Measurements from ENCODE around the gene RAB12. TPM values are rescaled to one million over a fixed set of nuclear protein-coding genes. Genes with fewer than 3 reads are reported as not detected.

RAB12 gene
- total RNA-seq, 4 donors from 2014 or later: 21.4 to 37.1 (median 28.4) TPM

DNA sequence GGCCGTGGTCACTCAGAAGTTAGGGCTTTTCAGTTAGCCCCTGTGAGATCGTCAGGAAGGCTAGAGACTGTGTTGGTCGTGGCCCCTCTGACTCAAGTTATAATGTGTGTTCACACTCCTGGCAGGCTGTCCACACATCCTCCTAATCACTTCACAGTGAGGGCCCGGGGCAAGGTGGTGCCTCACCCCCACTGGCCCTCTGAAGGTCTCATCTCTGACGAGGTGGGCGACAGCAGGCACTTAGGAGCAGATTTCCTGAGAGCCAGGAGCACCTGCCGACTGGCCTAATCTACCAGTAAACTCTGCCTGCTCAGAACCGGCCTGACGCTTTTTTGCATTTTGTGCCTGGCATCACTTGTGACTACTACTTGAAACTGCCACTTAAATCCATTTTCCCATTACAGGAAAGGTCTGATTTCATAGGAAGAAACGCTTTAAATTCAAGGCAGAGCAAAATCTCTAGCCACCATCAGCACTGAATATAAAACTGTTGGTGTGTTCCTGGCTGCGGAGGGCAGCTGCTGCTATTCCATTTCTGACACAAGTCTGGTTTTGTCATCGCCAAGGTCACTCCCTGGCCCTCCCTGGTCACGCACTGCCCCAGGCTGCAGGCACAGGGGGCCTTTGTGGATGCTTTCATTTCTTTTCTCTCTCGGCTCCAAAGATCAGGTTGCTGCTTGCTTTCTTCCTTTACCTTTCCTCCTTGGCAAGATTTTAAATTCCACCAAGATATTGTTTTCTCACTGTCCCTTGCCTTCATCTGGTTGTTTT, 48.0 kb downstream of the RAB12 start:
- Histone ChIP-seq H3K4me1 (no peaks in the 10 kb centered on the region), H3K36me3 (no peaks in the 10 kb centered on the region), H3K27me3 (no peaks in the 10 kb centered on the region), H3K9me3 (no peaks in the 10 kb centered on the region), H3K27ac (no peak overlapping the region), H3K4me3 (no peak overlapping the region)
- DNase-seq: no peak
- TF ChIP-seq POLR2A (IDR thresholded peaks at IDR 0.05) (no peak), CTCF (IDR thresholded peaks at IDR 0.05) (no peak)

DNA sequence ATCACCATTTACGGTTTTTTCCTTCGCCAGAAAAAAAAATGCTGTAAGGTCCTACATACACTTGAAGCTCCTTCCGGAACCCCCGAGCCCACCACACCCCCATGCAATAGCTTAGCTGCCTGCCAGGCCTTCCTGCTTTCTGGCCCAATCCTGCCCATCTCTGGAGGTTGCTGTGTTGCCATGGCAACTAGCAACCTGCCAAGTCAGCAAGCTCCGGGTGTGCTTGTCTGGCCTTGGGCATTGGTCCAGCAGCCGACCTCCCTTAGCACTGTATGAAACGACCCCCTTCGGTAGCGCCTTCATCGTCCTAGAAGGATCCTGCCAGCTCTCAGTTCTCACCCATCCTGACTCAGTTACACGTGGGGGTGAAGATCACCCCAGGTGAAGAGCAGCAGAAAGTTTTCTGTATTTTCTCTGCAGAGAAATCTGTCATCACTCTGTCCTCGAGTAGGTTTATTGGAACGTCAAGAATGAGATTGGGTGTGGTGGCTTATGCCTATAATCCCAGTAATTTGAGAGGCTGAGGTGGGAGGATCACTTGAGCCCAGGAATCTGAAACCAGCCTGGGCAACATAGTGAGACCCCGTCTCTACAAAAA, 48.7 kb downstream of the RAB12 start:
- no peaks in the 10 kb centered on the region for H3K9me3 ChIP-seq
- DNase-seq: no peak
- H3K27ac ChIP-seq: no peak overlapping the region
- H3K36me3 ChIP-seq: no peaks in the 10 kb centered on the region
- no peaks in the 10 kb centered on the region for H3K27me3 ChIP-seq
- TF ChIP-seq POLR2A (IDR thresholded peaks at IDR 0.05) (no peak), CTCF (IDR thresholded peaks at IDR 0.05) (no peak)
- H3K4me3 ChIP-seq: no peak overlapping the region
- no peaks in the 10 kb centered on the region for H3K4me1 ChIP-seq

GRCh38 chr18:8658858-8659485, 49.7 kb downstream of the RAB12 start:
- H3K4me1 ChIP-seq: no peaks in the 10 kb centered on the region
- no peaks in the 10 kb centered on the region for H3K27me3 ChIP-seq
- H3K27ac ChIP-seq: no peak overlapping the region
- DNase-seq: no peak
- H3K36me3 ChIP-seq: no peaks in the 10 kb centered on the region
- TF ChIP-seq POLR2A (IDR thresholded peaks at IDR 0.05) (no peak), CTCF (IDR thresholded peaks at IDR 0.05) (no peak)
- no peak overlapping the region for H3K4me3 ChIP-seq
- no peaks in the 10 kb centered on the region for H3K9me3 ChIP-seq

GRCh38 chr18:8659609-8660242, 50.5 kb downstream of the RAB12 start:
- no peaks in the 10 kb centered on the region for H3K27me3 ChIP-seq
- no peak overlapping the region for H3K4me3 ChIP-seq
- H3K36me3 ChIP-seq: no peaks in the 10 kb centered on the region
- no peak for DNase-seq
- no peak overlapping the region for H3K27ac ChIP-seq
- no peak for TF ChIP-seq POLR2A (IDR thresholded peaks at IDR 0.05)
- TF ChIP-seq CTCF (IDR thresholded peaks at IDR 0.05): no peak
- H3K4me1 ChIP-seq: no peaks in the 10 kb centered on the region
- H3K9me3 ChIP-seq: no peaks in the 10 kb centered on the region

DNA sequence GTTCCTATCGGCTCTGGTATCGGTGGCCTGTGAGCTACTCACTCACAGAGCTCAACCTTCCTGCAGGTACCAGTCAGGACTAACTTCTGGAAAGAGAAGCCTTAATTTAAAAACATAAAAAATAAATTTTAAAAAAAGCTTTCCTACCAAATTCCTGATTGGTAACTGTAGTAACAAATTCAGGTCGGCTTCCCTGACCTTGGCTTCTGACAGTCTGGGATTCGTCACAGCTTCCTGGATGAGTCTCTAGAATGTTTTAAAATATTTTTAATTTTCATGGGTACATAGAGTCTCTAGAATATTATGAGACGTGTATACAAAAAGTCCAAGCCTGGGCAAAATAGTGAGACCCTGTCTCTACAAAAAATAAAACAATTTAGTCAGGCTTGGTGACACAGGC, 51.1 kb downstream of the RAB12 start:
- TF ChIP-seq POLR2A (IDR thresholded peaks at IDR 0.05): no peak
- no peak for TF ChIP-seq CTCF (IDR thresholded peaks at IDR 0.05)
- H3K36me3 ChIP-seq: no peaks in the 10 kb centered on the region
- no peaks in the 10 kb centered on the region for H3K4me1 ChIP-seq
- H3K9me3 ChIP-seq: no peaks in the 10 kb centered on the region
- DNase-seq: no peak
- no peaks in the 10 kb centered on the region for H3K27me3 ChIP-seq
- no peak overlapping the region for H3K4me3 ChIP-seq
- no peak overlapping the region for H3K27ac ChIP-seq
